ENCODE results near the gene TRAPPC4. TPM values are rescaled to one million over a fixed set of nuclear protein-coding genes. Genes with fewer than 3 reads are reported as not detected.
"Not testable (repeated sequence)": the region's sequence is repeated elsewhere in the genome, so short reads cannot be mapped to it uniquely, and the experiment has no call there.

TRAPPC4 gene
- total RNA-seq, 4 donors from 2014 or later, result 43.0 to 82.8 (median 66.9) TPM

GRCh38 chr11:119034813-119035212, 16.2 kb downstream of the TRAPPC4 start:
- intact Hi-C loops (cut with DNase I; ENCODE audit: low total_unique reads) (loop anchor here (5.0 kb wide), 1 partner anchor 128 kb away; no protein-coding TSS in a partner anchor), in situ Hi-C loops (cut with MboI; ENCODE audit: low sequenced_read_pairs in 4 of 4) (no loop called here)
- ATAC-seq (no peak), DNase-seq (no peak)
- TF ChIP-seq CTCF (IDR thresholded peaks at IDR 0.05 in 4 of 5, conservative IDR thresholded peaks at IDR 0.05 in 1 of 5) (no peak), POLR2A (IDR thresholded peaks at IDR 0.05) (no peak)
- no peak overlapping the region for H3K4me3 ChIP-seq
- no peaks in the 10 kb centered on the region for H3K9me3 ChIP-seq
- no peaks in the 10 kb centered on the region for H3K36me3 ChIP-seq
- peaks cover 5 to 7% of the 10 kb centered on the region in 2 donors for H3K4me1 ChIP-seq
- H3K27me3 ChIP-seq, result no peaks in the 10 kb centered on the region
- H3K27ac ChIP-seq, result no peak overlapping the region

- Histone ChIP-seq H3K27me3 (no peaks in the 10 kb centered on the region), H3K4me3 (no peak overlapping the region), H3K4me1 (no peaks in the 10 kb centered on the region), H3K9me3 (no peaks in the 10 kb centered on the region), H3K36me3 (no peaks in the 10 kb centered on the region), H3K27ac (no peak overlapping the region)
- TF ChIP-seq CTCF (IDR thresholded peaks at IDR 0.05 in 4 of 5, conservative IDR thresholded peaks at IDR 0.05 in 1 of 5) (no peak), POLR2A (IDR thresholded peaks at IDR 0.05) (no peak)
- no peak for DNase-seq
- no peak for ATAC-seq
- intact Hi-C loops (cut with DNase I; ENCODE audit: low total_unique reads) (no loop called here), in situ Hi-C loops (cut with MboI; ENCODE audit: low sequenced_read_pairs in 4 of 4) (no loop called here)
Observed at GRCh38 chr11:119038884-119039283, 20.3 kb downstream of the TRAPPC4 start.

- H3K4me1 ChIP-seq; ATAC-seq; H3K27me3 ChIP-seq; H3K27ac ChIP-seq; H3K36me3 ChIP-seq; H3K4me3 ChIP-seq; H3K9me3 ChIP-seq; in situ Hi-C loops (cut with MboI; ENCODE audit: low sequenced_read_pairs in 4 of 4); intact Hi-C loops (cut with DNase I; ENCODE audit: low total_unique reads); DNase-seq: not testable (repeated sequence)
Observed at GRCh38 chr11:119039471-119039870, 20.9 kb downstream of the TRAPPC4 start.

- intact Hi-C loops (cut with DNase I; ENCODE audit: low total_unique reads), result no loop called here
- H3K9me3 ChIP-seq, result no peaks in the 10 kb centered on the region
- H3K4me1 ChIP-seq, result no peaks in the 10 kb centered on the region
- H3K27me3 ChIP-seq, result no peaks in the 10 kb centered on the region
- no peak overlapping the region for H3K27ac ChIP-seq
- in situ Hi-C loops (cut with MboI; ENCODE audit: low sequenced_read_pairs in 4 of 4), result no loop called here
- no peak for TF ChIP-seq CTCF (IDR thresholded peaks at IDR 0.05 in 4 of 5, conservative IDR thresholded peaks at IDR 0.05 in 1 of 5)
- no peak for TF ChIP-seq POLR2A (IDR thresholded peaks at IDR 0.05)
- DNase-seq (no peak), ATAC-seq (no peak)
- H3K4me3 ChIP-seq, result no peak overlapping the region
- peaks cover 0 to 20% of the 10 kb centered on the region in 2 donors for H3K36me3 ChIP-seq
Observed at GRCh38 chr11:119041821-119042514, 23.4 kb downstream of the TRAPPC4 start.

GRCh38 chr11:119042927-119043326, 24.4 kb downstream of the TRAPPC4 start:
- Histone ChIP-seq H3K4me1 (no peaks in the 10 kb centered on the region), H3K36me3 (peaks cover 0 to 29% of the 10 kb centered on the region in 2 donors), H3K9me3 (no peaks in the 10 kb centered on the region), H3K27ac (no peak overlapping the region), H3K27me3 (no peaks in the 10 kb centered on the region), H3K4me3 (no peak overlapping the region)
- in situ Hi-C loops (cut with MboI; ENCODE audit: low sequenced_read_pairs in 4 of 4), result no loop called here
- no peak for ATAC-seq
- TF ChIP-seq CTCF (IDR thresholded peaks at IDR 0.05 in 4 of 5, conservative IDR thresholded peaks at IDR 0.05 in 1 of 5) (no peak), POLR2A (IDR thresholded peaks at IDR 0.05) (no peak)
- DNase-seq, result no peak
- intact Hi-C loops (cut with DNase I; ENCODE audit: low total_unique reads), result no loop called here
